ENCODE measurements around the gene SLC31A1.

SLC31A1 gene

GRCh38 chr9:113307396-113307975, 86.1 kb downstream of the SLC31A1 start:
- no peak for DNase-seq (ENCODE audit: low read depth)

- no peak for DNase-seq (ENCODE audit: low read depth)
Measured at GRCh38 chr9:113309204-113309813, 88.0 kb downstream of the SLC31A1 start.

- no peak for DNase-seq (ENCODE audit: low read depth)
Measured at GRCh38 chr9:113310538-113310937, 89.2 kb downstream of the SLC31A1 start.

GRCh38 chr9:113311961-113312360, 90.6 kb downstream of the SLC31A1 start:
- DNase-seq (ENCODE audit: low read depth) = no peak

- no peak for DNase-seq (ENCODE audit: low read depth)
Measured at GRCh38 chr9:113313261-113313660, 91.9 kb downstream of the SLC31A1 start.

All from HS-27A (cell line).